GM18499 (cell line): Measurements from ENCODE around the gene STAT2.
"Not testable (repeated sequence)": the region's sequence is repeated elsewhere in the genome, so short reads cannot be mapped to it uniquely, and the experiment has no call there.

Experiments used
- ATAC-seq: cut with Tn5 transposase; IDR thresholded peaks from one replicate; pipeline ENCODE4 v1.9.1; 2021; ENCODE audit warnings: moderate number of reproducible peaks; ENCODE audit not compliant: insufficient read depth, unreplicated experiment

STAT2 gene

DNA sequence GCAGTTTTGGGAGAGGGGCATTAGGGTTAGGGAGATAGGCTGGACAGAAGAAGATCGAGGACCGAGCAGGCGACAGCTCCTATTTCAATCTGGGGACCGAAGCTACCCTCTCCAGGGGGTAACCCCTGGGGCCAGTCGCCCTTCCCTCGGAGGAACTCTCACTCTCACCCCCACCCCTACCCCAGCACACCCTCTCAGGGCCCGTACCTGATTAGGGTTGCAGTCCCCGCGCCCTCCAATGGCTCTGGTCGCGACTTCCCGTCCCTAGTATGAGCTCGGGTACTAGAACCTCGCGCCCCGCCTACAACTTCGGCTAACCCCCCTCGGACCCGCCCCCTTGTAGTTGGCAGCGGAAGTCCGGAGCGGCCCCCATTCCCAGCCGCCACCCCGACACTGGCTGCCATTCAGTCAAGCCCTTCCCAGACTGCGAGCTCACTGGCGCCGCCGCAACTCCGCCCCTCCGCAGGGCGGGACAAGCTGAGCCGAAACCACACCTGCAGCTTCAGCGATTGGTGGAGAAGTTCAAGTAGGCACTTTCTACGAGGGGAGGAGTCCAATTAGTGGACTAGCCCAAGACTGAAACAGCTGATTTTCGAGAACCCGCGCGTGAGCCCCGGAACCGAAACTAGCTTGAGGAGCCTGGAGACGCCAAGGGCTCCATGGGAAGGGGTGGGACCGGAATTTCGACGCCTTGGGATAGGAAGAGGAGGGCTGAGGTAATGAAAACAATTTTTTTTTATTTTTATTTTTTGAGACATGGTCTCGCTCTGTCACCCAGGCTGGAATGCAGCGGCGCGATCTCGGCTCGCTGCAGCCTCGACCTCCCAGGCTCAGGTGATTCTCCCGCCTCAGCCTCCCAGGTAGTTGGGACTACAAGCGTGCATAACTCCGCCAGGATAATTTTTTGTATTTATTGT, at the start of gene STAT2:
Gene STAT2, minus strand, starts transcription at position 257 of the 917 bp plus-strand sequence. CDS start 3,536 bp downstream, outside the sequence.
- peak; percentile 83 for ATAC-seq

GRCh38 chr12:56408799-56409417, 49.0 kb upstream of the STAT2 start:
- no peak for ATAC-seq

DNA sequence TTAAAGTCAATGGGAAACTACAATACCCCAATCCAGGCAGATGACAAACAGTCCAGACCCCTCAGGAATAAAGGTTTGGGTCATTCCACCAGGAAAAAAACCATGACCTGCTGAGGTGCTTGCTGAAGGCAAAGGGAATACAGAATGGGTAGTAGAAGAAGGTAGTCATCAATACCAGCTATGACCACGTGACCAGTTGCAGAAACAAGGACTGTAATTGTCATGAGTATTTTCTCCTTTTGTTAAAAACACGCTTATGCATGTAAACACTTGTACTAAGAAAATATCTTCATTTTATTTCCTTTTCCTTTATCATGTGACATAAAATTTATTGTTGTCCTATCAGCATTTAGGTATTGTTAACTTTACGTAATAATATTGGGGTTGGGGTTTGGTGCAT, 44.3 kb upstream of the STAT2 start:
- ATAC-seq, result not testable (repeated sequence)

- not testable (repeated sequence) for ATAC-seq
Measured at GRCh38 chr12:56401612-56402011, 41.7 kb upstream of the STAT2 start.

GRCh38 chr12:56401125-56401524, 41.2 kb upstream of the STAT2 start:
- not testable (repeated sequence) for ATAC-seq

- not testable (repeated sequence) for ATAC-seq
Measured at GRCh38 chr12:56399466-56399865, 39.6 kb upstream of the STAT2 start.

DNA sequence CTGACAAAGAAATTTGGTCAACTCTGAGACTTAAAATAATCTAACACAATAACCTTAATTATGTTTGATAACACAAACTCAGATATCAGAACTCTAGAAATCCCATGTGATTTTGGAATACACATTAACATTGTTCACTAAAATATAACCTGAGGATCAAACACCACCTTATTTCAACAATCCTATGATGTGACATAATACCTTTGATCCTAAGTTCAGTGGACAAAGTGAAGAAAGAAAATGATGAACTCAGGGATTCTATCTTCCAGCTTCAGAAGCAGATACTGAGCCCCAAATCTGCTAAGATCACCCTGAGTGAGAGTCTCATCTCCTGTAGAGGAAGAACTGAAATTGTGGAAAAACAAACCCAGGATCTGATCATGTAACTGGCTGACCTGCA, 38.4 kb upstream of the STAT2 start:
- ATAC-seq, result no peak

DNA sequence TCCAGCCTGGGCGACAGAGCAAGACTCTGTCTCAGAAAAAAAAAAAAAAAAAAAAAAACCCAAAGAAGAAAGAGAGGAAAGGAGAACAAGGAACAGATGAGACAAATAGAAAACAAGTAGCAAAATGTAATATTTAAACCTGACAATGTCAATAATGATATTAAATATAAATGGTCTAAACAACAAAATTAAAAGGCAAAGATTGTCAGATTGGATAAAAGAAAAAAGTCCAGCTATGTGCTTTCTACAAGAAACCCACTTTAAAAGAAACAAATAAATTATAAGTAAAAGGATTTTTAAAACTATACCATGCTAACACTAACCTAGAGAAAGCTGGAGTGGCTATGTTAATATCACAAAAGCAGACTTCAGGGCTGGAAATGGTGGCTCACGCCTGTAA, 32.4 kb upstream of the STAT2 start:
- no peak for ATAC-seq

GRCh38 chr12:56391721-56392120, 31.8 kb upstream of the STAT2 start:
- no peak for ATAC-seq

DNA sequence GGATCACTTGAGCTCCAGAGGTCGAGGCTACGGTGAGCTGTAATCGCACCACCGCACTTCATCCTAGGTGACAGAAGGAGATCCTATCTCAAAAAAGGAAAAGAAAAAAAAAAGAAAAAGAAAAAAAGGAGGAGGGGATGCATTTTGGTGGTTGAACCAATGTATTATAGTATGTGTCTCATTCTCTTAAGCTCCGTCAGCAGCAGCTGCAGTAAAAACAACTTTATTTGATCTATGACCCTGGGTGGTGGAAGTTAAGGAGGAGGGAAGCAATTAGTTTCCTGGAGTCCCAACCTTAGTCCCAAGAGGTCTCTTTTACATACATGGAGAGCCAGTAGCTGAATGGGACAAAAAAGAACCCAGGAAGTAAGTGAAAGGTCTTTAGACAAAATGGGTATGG, 29.5 kb upstream of the STAT2 start:
- no peak for ATAC-seq

GRCh38 chr12:56387152-56387736, 27.3 kb upstream of the STAT2 start:
- ATAC-seq, result no peak

GRCh38 chr12:56385873-56386272, 26.0 kb upstream of the STAT2 start:
- no peak for ATAC-seq

GRCh38 chr12:56382611-56383010, 22.7 kb upstream of the STAT2 start:
- ATAC-seq, result no peak

GRCh38 chr12:56377989-56378316, 18.0 kb upstream of the STAT2 start:
- no peak for ATAC-seq

DNA sequence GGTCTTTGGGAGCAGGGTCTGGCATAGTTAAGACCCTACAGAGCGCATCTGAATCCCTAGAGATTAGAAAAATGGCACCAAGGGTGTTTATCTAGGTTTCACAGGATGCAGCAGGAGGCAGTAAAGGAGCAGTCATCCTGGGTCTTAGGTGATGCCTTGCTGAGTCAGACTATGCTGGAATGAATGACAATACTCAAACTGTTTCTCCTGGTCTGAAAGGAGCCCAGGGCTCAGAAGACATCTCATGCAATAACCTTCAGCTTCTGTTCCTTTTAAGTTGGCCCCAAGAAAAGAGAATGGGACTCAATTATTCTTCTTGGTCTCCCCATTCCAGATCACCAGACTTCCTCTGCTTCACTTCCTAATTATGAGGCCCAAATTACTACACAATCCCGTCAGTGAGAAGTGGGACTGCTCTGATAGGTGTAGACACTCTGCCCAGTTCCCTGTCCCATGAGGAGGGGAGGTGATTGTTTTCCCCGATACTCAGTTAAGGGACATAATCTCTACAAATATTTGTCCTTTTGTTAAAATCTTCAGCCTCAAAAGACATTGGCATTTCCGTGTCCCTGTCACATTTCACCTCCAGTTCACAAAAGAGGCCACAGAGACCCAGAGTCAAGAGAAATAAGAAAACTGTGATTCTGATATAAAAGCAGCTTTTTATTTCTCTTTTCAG, 17.5 kb upstream of the STAT2 start:
- ATAC-seq, result no peak

- no peak for ATAC-seq
Measured at GRCh38 chr12:56375598-56376434, 15.9 kb upstream of the STAT2 start.

GRCh38 chr12:56374726-56375597, 15.1 kb upstream of the STAT2 start:
- ATAC-seq, result no peak

GRCh38 chr12:56373515-56373914, 13.6 kb upstream of the STAT2 start:
- no peak for ATAC-seq

GRCh38 chr12:56366948-56367347, 7.0 kb upstream of the STAT2 start:
- no peak for ATAC-seq
